ENCODE data around the gene MYO9B.

Gene MYO9B

DNA sequence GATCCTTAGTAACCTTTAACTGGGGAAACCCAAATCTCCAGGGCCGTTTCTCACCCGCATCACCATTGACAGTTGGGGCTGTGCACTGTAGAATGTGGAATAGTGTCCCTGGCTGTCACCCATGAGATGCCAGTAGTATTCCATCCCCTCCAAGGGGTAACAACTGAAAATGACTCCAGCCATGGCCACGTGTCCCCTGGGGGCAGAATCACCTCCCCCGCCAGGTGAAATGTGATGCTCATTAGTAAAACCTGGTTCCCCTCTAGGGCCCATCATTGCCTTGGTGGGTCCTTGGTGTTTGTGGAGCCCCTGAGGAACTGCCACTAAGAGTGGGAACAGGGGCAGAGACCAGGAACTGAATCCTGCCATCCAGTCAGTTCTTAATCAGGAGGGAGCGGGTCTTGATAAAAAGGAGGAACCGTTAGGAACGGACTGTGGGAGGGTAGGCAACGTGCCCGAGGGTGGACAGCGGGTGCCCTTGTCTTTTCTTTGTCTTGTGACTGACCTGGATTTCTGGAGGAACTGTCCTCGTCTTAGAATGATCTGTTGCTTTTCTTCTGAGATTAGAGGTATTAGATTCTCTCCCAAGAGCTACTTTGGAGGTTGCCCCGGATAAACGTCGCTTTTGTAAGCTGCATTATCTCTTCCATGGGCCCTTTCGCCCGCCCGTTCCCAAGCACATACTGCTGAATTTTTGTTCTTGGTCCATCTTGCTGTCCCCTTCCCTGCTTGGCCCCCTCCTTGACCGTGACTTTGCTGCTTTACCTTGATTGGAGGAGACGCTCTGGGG lies 3.5 kb downstream of the MYO9B start:
- Histone ChIP-seq H3K4me2 (ENCODE audit: low read length) (no peak overlapping the region), H3K23ac (ENCODE audit: low read length) (no peak overlapping the region), H3K18ac (ENCODE audit: low read length) (peak overlapping the region; percentile 34), H2BK12ac (ENCODE audit: low read length) (no peak overlapping the region), H3K9ac (ENCODE audit: low read length) (no peak overlapping the region), H2BK5ac (ENCODE audit: low read depth, low read length, poor library complexity) (no peak overlapping the region), H3K4me3 (ENCODE audit: low read depth, low read length) (no peak overlapping the region), H4K12ac (ENCODE audit: low read depth, low read length) (no peak overlapping the region), H3K27ac (ENCODE audit: low read depth, low read length) (no peak overlapping the region), H3K4ac (ENCODE audit: low read depth, low read length) (peak overlapping the region; percentile 81), H3K27me3 (ENCODE audit: insufficient read depth, low read length) (no peaks in the 10 kb centered on the region), H3K9me3 (ENCODE audit: insufficient read depth, low read depth, low read length) (no peaks in the 10 kb centered on the region), H4K91ac (ENCODE audit: low read depth, low read length) (no peak overlapping the region), H2AK5ac (ENCODE audit: low read length) (no peak overlapping the region), H3K79me1 (ENCODE audit: low read length) (peaks cover 17% of the 10 kb centered on the region), H2AFZ (ENCODE audit: insufficient read depth, low read length, poor library complexity) (no peak overlapping the region), H3K14ac (ENCODE audit: low read length) (peak overlapping the region; percentile 20), H4K8ac (ENCODE audit: low read depth, low read length) (no peak overlapping the region), H3K36me3 (ENCODE audit: control insufficient read depth in 1 of 2, insufficient read depth in 2 of 2, low read length in 2 of 2) (peaks cover 4 to 9% of the 10 kb centered on the region in 2 experiments), H3K4me1 (ENCODE audit: control insufficient read depth in 1 of 2, insufficient read depth in 2 of 2, low read length in 2 of 2) (peaks cover 22 to 30% of the 10 kb centered on the region in 2 experiments), H2BK120ac (ENCODE audit: insufficient read depth, low read length, poor library complexity) (no peak overlapping the region), H3K79me2 (ENCODE audit: control insufficient read depth, insufficient read depth, low read length, poor library complexity) (peaks cover 62% of the 10 kb centered on the region)
- no CpG with 5 or more reads among the region's 19 CpGs for WGBS (ENCODE audit: extremely low coverage, insufficient coverage, insufficient read length)
- DNase-seq, result no peak

DNA sequence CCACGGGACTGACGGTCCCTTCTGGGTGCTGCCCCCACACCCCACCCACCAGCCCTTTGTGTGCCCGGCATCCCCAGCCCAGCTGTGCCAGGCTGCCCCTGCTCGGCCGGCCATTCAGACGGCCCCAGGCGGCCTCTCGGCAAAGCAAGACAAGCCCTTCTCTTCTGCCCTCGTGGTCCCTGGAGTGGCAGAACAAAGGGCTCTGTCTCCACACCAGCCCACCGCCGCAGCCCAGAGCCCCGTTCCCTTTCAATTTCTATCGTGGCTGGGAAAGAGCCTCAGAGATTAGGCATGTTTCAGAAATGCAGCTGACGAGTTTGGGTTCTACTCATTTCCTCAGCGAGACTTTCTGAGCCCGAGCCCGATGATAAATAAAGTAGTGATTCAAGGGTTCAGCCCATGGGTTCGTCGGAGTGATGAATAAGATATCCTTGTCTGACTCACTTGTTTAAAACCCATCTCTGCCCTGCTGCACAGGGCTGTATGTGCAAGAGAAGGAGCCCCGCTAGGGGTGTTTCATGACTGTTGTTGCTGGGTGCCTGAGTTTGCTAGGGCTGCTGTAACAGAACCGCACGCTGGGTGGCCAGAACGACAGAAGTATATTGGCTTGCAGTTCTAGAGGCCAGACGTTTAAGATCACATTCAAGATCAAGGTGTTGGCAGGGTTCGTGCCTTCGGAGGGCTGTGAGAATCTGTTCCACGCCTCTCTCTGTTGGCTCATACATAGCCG lies 4.3 kb downstream of the MYO9B start:
- H3K4ac ChIP-seq (ENCODE audit: low read depth, low read length), result peak overlapping the region; percentile 81
- no peak overlapping the region for H2BK120ac ChIP-seq (ENCODE audit: insufficient read depth, low read length, poor library complexity)
- H3K23ac ChIP-seq (ENCODE audit: low read length), result no peak overlapping the region
- H3K9me3 ChIP-seq (ENCODE audit: insufficient read depth, low read depth, low read length), result no peaks in the 10 kb centered on the region
- peaks cover 17 to 22% of the 10 kb centered on the region in 2 experiments for H3K4me1 ChIP-seq (ENCODE audit: control insufficient read depth in 1 of 2, insufficient read depth in 2 of 2, low read length in 2 of 2)
- peaks cover 4 to 9% of the 10 kb centered on the region in 2 experiments for H3K36me3 ChIP-seq (ENCODE audit: control insufficient read depth in 1 of 2, insufficient read depth in 2 of 2, low read length in 2 of 2)
- H2BK5ac ChIP-seq (ENCODE audit: low read depth, low read length, poor library complexity), result no peak overlapping the region
- H2AFZ ChIP-seq (ENCODE audit: insufficient read depth, low read length, poor library complexity), result no peak overlapping the region
- peak overlapping the region; percentile 34 for H3K18ac ChIP-seq (ENCODE audit: low read length)
- H2AK5ac ChIP-seq (ENCODE audit: low read length), result no peak overlapping the region
- WGBS (ENCODE audit: extremely low coverage, insufficient coverage, insufficient read length), result no CpG with 5 or more reads among the region's 28 CpGs
- peak; percentile 85 to 88 for DNase-seq
- peaks cover 15% of the 10 kb centered on the region for H3K79me1 ChIP-seq (ENCODE audit: low read length)
- no peak overlapping the region for H3K27ac ChIP-seq (ENCODE audit: low read depth, low read length)
- no peak overlapping the region for H4K91ac ChIP-seq (ENCODE audit: low read depth, low read length)
- no peak overlapping the region for H3K9ac ChIP-seq (ENCODE audit: low read length)
- H3K27me3 ChIP-seq (ENCODE audit: insufficient read depth, low read length), result no peaks in the 10 kb centered on the region
- H2BK12ac ChIP-seq (ENCODE audit: low read length), result no peak overlapping the region
- peak overlapping the region; percentile 20 for H3K14ac ChIP-seq (ENCODE audit: low read length)
- no peak overlapping the region for H4K12ac ChIP-seq (ENCODE audit: low read depth, low read length)
- no peak overlapping the region for H3K4me3 ChIP-seq (ENCODE audit: low read depth, low read length)
- peaks cover 54% of the 10 kb centered on the region for H3K79me2 ChIP-seq (ENCODE audit: control insufficient read depth, insufficient read depth, low read length, poor library complexity)
- H4K8ac ChIP-seq (ENCODE audit: low read depth, low read length), result no peak overlapping the region
- H3K4me2 ChIP-seq (ENCODE audit: low read length), result no peak overlapping the region

- WGBS (ENCODE audit: extremely low coverage, insufficient coverage, insufficient read length), result no CpG with 5 or more reads among the region's 4 CpGs
- Histone ChIP-seq H2AK5ac (ENCODE audit: low read length) (no peak overlapping the region), H3K27ac (ENCODE audit: low read depth, low read length) (no peak overlapping the region), H3K79me1 (ENCODE audit: low read length) (peaks cover 12% of the 10 kb centered on the region), H2BK120ac (ENCODE audit: insufficient read depth, low read length, poor library complexity) (no peak overlapping the region), H3K9ac (ENCODE audit: low read length) (no peak overlapping the region), H3K4ac (ENCODE audit: low read depth, low read length) (peak overlapping the region; percentile 13), H4K8ac (ENCODE audit: low read depth, low read length) (no peak overlapping the region), H4K91ac (ENCODE audit: low read depth, low read length) (no peak overlapping the region), H3K36me3 (ENCODE audit: control insufficient read depth in 1 of 2, insufficient read depth in 2 of 2, low read length in 2 of 2) (peaks cover 4 to 9% of the 10 kb centered on the region in 2 experiments), H3K4me1 (ENCODE audit: control insufficient read depth in 1 of 2, insufficient read depth in 2 of 2, low read length in 2 of 2) (peaks cover 17 to 22% of the 10 kb centered on the region in 2 experiments), H3K23ac (ENCODE audit: low read length) (no peak overlapping the region), H4K12ac (ENCODE audit: low read depth, low read length) (no peak overlapping the region), H2AFZ (ENCODE audit: insufficient read depth, low read length, poor library complexity) (no peak overlapping the region), H3K14ac (ENCODE audit: low read length) (no peak overlapping the region), H3K9me3 (ENCODE audit: insufficient read depth, low read depth, low read length) (no peaks in the 10 kb centered on the region), H3K4me2 (ENCODE audit: low read length) (no peak overlapping the region), H3K18ac (ENCODE audit: low read length) (no peak overlapping the region), H2BK5ac (ENCODE audit: low read depth, low read length, poor library complexity) (no peak overlapping the region), H2BK12ac (ENCODE audit: low read length) (no peak overlapping the region), H3K79me2 (ENCODE audit: control insufficient read depth, insufficient read depth, low read length, poor library complexity) (peaks cover 53% of the 10 kb centered on the region), H3K27me3 (ENCODE audit: insufficient read depth, low read length) (no peaks in the 10 kb centered on the region), H3K4me3 (ENCODE audit: low read depth, low read length) (no peak overlapping the region)
- no peak for DNase-seq
These were observed 4.8 kb downstream of the MYO9B start for GRCh38 chr19:17080440-17080801.

GRCh38 chr19:17081672-17082630 lies 6.4 kb downstream of the MYO9B start:
- no peak overlapping the region for H2AFZ ChIP-seq (ENCODE audit: insufficient read depth, low read length, poor library complexity)
- H3K18ac ChIP-seq (ENCODE audit: low read length), result no peak overlapping the region
- peak overlapping the region; percentile 89 for H3K4ac ChIP-seq (ENCODE audit: low read depth, low read length)
- peaks cover 2% of the 10 kb centered on the region for H3K79me1 ChIP-seq (ENCODE audit: low read length)
- H3K9me3 ChIP-seq (ENCODE audit: insufficient read depth, low read depth, low read length), result no peaks in the 10 kb centered on the region
- no peak overlapping the region for H3K23ac ChIP-seq (ENCODE audit: low read length)
- no peak overlapping the region for H2BK12ac ChIP-seq (ENCODE audit: low read length)
- peak overlapping the region; percentile 28 for H2AK5ac ChIP-seq (ENCODE audit: low read length)
- no peak overlapping the region for H3K9ac ChIP-seq (ENCODE audit: low read length)
- no peak overlapping the region for H4K8ac ChIP-seq (ENCODE audit: low read depth, low read length)
- peaks cover 11 to 20% of the 10 kb centered on the region in 2 experiments for H3K36me3 ChIP-seq (ENCODE audit: control insufficient read depth in 1 of 2, insufficient read depth in 2 of 2, low read length in 2 of 2)
- no peak for DNase-seq
- H2BK120ac ChIP-seq (ENCODE audit: insufficient read depth, low read length, poor library complexity), result no peak overlapping the region
- peaks cover 43% of the 10 kb centered on the region for H3K79me2 ChIP-seq (ENCODE audit: control insufficient read depth, insufficient read depth, low read length, poor library complexity)
- H3K27ac ChIP-seq (ENCODE audit: low read depth, low read length), result no peak overlapping the region
- H3K27me3 ChIP-seq (ENCODE audit: insufficient read depth, low read length), result no peaks in the 10 kb centered on the region
- H4K12ac ChIP-seq (ENCODE audit: low read depth, low read length), result no peak overlapping the region
- H3K4me2 ChIP-seq (ENCODE audit: low read length), result no peak overlapping the region
- H3K4me1 ChIP-seq (ENCODE audit: control insufficient read depth in 1 of 2, insufficient read depth in 2 of 2, low read length in 2 of 2), result peaks cover 17 to 26% of the 10 kb centered on the region in 2 experiments
- no peak overlapping the region for H4K91ac ChIP-seq (ENCODE audit: low read depth, low read length)
- WGBS (ENCODE audit: extremely low coverage, insufficient coverage, insufficient read length), result no CpG with 5 or more reads among the region's 20 CpGs
- H3K4me3 ChIP-seq (ENCODE audit: low read depth, low read length), result no peak overlapping the region
- H2BK5ac ChIP-seq (ENCODE audit: low read depth, low read length, poor library complexity), result no peak overlapping the region
- no peak overlapping the region for H3K14ac ChIP-seq (ENCODE audit: low read length)

Measured in trophoblast cell (in vitro differentiated cells and primary cell).